HEK293 (cell line): ENCODE data around the gene ZDHHC17.

ENCODE experiments used
- BCL11A ChIP-seq: fragments of 450-650 bp; formaldehyde crosslinking; IDR thresholded peaks from 2 replicates; pipeline ENCODE4 v1.5.1; 2016; ENCODE audit warnings: low read depth, missing biosample characterization, missing genetic modification characterization
- HOXA7 ChIP-seq: sonication (generic); formaldehyde crosslinking; IDR thresholded peaks from 2 replicates; pipeline ENCODE4 v1.8.1; 2022; ENCODE audit warnings: missing genetic modification reagents, borderline replicate concordance
- SALL2 ChIP-seq: fragments of 450-650 bp; formaldehyde crosslinking; IDR thresholded peaks from 2 replicates; pipeline ENCODE4 v1.5.0; 2017; ENCODE audit warnings: missing biosample characterization, mild to moderate bottlenecking, missing genetic modification characterization, borderline replicate concordance
- ZNF394 ChIP-seq: fragments of 450-650 bp; formaldehyde crosslinking; IDR thresholded peaks from 2 replicates; pipeline ENCODE4 v1.5.1; 2016; ENCODE audit warnings: missing biosample characterization, missing genetic modification characterization, mild to moderate bottlenecking, moderate library complexity, borderline replicate concordance
- ZNF664 ChIP-seq: fragments of 450-650 bp; formaldehyde crosslinking; IDR thresholded peaks from 2 replicates; pipeline ENCODE4 v1.5.1; 2016; ENCODE audit warnings: missing biosample characterization, missing genetic modification characterization
- TF ChIP-seq, protein P1 (sequence below): fragments of 450-650 bp; formaldehyde crosslinking; optimal IDR thresholded peaks from 2 replicates; pipeline ENCODE3; 2016; ENCODE audit warnings: missing biosample characterization, mild to moderate bottlenecking, missing genetic modification characterization
- TF ChIP-seq, protein P2 (sequence below): fragments of 450-650 bp; formaldehyde crosslinking; IDR thresholded peaks from 2 replicates; pipeline ENCODE4 v1.5.1; 2016; ENCODE audit warnings: missing biosample characterization, missing genetic modification characterization

DNA sequence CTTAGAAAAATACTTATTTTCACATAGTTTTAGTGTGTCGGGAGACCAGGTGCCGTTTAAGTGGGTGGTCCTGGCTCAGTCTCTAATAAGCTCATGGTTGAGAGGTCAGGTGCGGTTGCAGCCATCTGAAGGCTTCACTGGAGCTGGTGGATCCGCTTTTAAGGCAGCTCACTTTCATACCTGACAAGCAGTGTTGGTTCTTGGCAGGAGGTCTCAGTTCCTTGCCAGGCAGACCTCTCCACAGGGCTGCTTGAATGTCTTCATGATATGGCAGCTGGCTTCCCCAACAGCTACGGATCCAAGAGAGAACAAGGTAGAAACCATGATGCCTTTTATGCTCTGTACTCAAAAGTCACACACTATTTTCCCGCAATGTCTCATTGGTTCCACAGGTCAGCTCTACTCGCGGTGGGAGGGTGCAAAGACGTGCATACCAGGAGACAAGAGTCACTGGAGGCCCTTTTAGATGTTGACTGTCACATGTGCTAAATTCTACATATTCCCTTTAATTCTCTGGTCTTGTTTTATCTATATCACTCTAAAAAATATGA, 8.0 kb upstream of the ZDHHC17 start:
- TF ChIP-seq, protein P1, sequence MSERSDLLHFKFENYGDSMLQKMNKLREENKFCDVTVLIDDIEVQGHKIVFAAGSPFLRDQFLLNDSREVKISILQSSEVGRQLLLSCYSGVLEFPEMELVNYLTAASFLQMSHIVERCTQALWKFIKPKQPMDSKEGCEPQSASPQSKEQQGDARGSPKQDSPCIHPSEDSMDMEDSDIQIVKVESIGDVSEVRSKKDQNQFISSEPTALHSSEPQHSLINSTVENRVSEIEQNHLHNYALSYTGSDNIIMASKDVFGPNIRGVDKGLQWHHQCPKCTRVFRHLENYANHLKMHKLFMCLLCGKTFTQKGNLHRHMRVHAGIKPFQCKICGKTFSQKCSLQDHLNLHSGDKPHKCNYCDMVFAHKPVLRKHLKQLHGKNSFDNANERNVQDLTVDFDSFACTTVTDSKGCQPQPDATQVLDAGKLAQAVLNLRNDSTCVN (tag by site-specific recombination): no peak
- TF ChIP-seq, protein P2, sequence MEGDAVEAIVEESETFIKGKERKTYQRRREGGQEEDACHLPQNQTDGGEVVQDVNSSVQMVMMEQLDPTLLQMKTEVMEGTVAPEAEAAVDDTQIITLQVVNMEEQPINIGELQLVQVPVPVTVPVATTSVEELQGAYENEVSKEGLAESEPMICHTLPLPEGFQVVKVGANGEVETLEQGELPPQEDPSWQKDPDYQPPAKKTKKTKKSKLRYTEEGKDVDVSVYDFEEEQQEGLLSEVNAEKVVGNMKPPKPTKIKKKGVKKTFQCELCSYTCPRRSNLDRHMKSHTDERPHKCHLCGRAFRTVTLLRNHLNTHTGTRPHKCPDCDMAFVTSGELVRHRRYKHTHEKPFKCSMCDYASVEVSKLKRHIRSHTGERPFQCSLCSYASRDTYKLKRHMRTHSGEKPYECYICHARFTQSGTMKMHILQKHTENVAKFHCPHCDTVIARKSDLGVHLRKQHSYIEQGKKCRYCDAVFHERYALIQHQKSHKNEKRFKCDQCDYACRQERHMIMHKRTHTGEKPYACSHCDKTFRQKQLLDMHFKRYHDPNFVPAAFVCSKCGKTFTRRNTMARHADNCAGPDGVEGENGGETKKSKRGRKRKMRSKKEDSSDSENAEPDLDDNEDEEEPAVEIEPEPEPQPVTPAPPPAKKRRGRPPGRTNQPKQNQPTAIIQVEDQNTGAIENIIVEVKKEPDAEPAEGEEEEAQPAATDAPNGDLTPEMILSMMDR (tag by site-specific recombination): no peak
- no peak for TF ChIP-seq BCL11A (tag by site-specific recombination)
- TF ChIP-seq ZNF394: no peak
- TF ChIP-seq SALL2: no peak
- TF ChIP-seq HOXA7 (CRISPR knock-in tag): no peak
- TF ChIP-seq ZNF664 (tag by site-specific recombination): no peak
